ENCODE results near the gene KIF16B. TPM values are rescaled to one million over a fixed set of nuclear protein-coding genes. Genes with fewer than 3 reads are reported as not detected.

The KIF16B gene
- total RNA-seq, 4 donors from 2014 or later: 19.9 to 40.2 (median 20.5) TPM

- DNase-seq (ENCODE audit: low spot score in 2 of 2): no peak
- H3K27ac ChIP-seq: no peak overlapping the region
Measured at GRCh38 chr20:16393297-16393696, 180.0 kb downstream of the KIF16B start.

GRCh38 chr20:16392346-16392745 lies 180.9 kb downstream of the KIF16B start:
- Histone ChIP-seq H3K27ac (no peak overlapping the region), H3K36me3 (peaks cover 0 to 32% (median 0%) of the 10 kb centered on the region in 3 donors), H3K4me3 (no peak overlapping the region), H3K27me3 (no peaks in the 10 kb centered on the region), H3K4me1 (peaks cover 0 to 9% (median 0%) of the 10 kb centered on the region in 4 donors), H3K9me3 (no peaks in the 10 kb centered on the region)
- DNase-seq (ENCODE audit: low spot score in 2 of 2): no peak
- TF ChIP-seq EP300 (IDR thresholded peaks at IDR 0.05) (no peak), CTCF (IDR thresholded peaks at IDR 0.05) (no peak), POLR2A (IDR thresholded peaks at IDR 0.05) (no peak)
- 91 to 92% methylated on average over 8 of the region's 8 CpGs for WGBS, 2 donors

More at GRCh38 chr20:16393297-16393696, 180.0 kb downstream of the KIF16B start:
- Histone ChIP-seq H3K9me3 (no peaks in the 10 kb centered on the region), H3K4me1 (peaks cover 0 to 14% (median 0%) of the 10 kb centered on the region in 4 donors), H3K36me3 (peaks cover 0 to 25% (median 0%) of the 10 kb centered on the region in 3 donors), H3K27me3 (no peaks in the 10 kb centered on the region), H3K4me3 (no peak overlapping the region)
- no peak for TF ChIP-seq CTCF (IDR thresholded peaks at IDR 0.05)
- no peak for TF ChIP-seq EP300 (IDR thresholded peaks at IDR 0.05)
- TF ChIP-seq POLR2A (IDR thresholded peaks at IDR 0.05): no peak
- 60 to 75% methylated on average over 2 of the region's 2 CpGs for WGBS, 2 donors

GRCh38 chr20:16390991-16391390 lies 182.3 kb downstream of the KIF16B start:
- Histone ChIP-seq H3K27me3 (no peaks in the 10 kb centered on the region), H3K4me3 (no peak overlapping the region), H3K9me3 (no peaks in the 10 kb centered on the region), H3K27ac (no peak overlapping the region), H3K36me3 (peaks cover 0 to 41% (median 0%) of the 10 kb centered on the region in 3 donors), H3K4me1 (no peaks in the 10 kb centered on the region)
- TF ChIP-seq CTCF (IDR thresholded peaks at IDR 0.05): no peak
- no peak for TF ChIP-seq POLR2A (IDR thresholded peaks at IDR 0.05)
- peak in 1 of 2 donors; percentile 23 for TF ChIP-seq EP300 (IDR thresholded peaks at IDR 0.05)
- DNase-seq (ENCODE audit: low spot score in 2 of 2): no peak
- 79 to 83% methylated on average over 4 of the region's 4 CpGs for WGBS, 2 donors

GRCh38 chr20:16388731-16389130 lies 184.5 kb downstream of the KIF16B start:
- no peaks in the 10 kb centered on the region for H3K9me3 ChIP-seq
- H3K27ac ChIP-seq: no peak overlapping the region
- no peaks in the 10 kb centered on the region for H3K27me3 ChIP-seq
- TF ChIP-seq EP300 (IDR thresholded peaks at IDR 0.05) (no peak), CTCF (IDR thresholded peaks at IDR 0.05) (no peak), POLR2A (IDR thresholded peaks at IDR 0.05) (no peak)
- 96 to 97% methylated on average over 6 of the region's 6 CpGs for WGBS, 2 donors
- H3K36me3 ChIP-seq: peaks cover 0 to 62% (median 0%) of the 10 kb centered on the region in 3 donors
- no peak for DNase-seq (ENCODE audit: low spot score in 2 of 2)
- H3K4me1 ChIP-seq: no peaks in the 10 kb centered on the region
- no peak overlapping the region for H3K4me3 ChIP-seq

GRCh38 chr20:16387666-16388065 lies 185.6 kb downstream of the KIF16B start:
- H3K27me3 ChIP-seq: no peaks in the 10 kb centered on the region
- 87 to 94% methylated on average over 6 of the region's 6 CpGs for WGBS, 2 donors
- H3K4me3 ChIP-seq: no peak overlapping the region
- H3K9me3 ChIP-seq: no peaks in the 10 kb centered on the region
- H3K36me3 ChIP-seq: peaks cover 0 to 71% (median 0%) of the 10 kb centered on the region in 3 donors
- H3K27ac ChIP-seq: peak overlapping the region in 1 of 4 donors; percentile 24
- DNase-seq (ENCODE audit: low spot score in 2 of 2): peak in 1 of 2 donors; percentile 15
- TF ChIP-seq POLR2A (IDR thresholded peaks at IDR 0.05) (no peak), EP300 (IDR thresholded peaks at IDR 0.05) (no peak), CTCF (IDR thresholded peaks at IDR 0.05) (no peak)
- H3K4me1 ChIP-seq: no peaks in the 10 kb centered on the region
